Natural killer cell treated with Interleukin-12 subunit alpha and Interleukin-12 subunit beta and Interleukin-15 and Interleukin-18, amount 100 ng/mL, for 72 hours (primary cell): ENCODE measurements around the gene ZNF845. TPM values are rescaled to one million over a fixed set of nuclear protein-coding genes. Genes with fewer than 3 reads are reported as not detected.
"Not testable (repeated sequence)": the region's sequence is repeated elsewhere in the genome, so short reads cannot be mapped to it uniquely, and the experiment has no call there.

Experiments
- ATAC-seq, 2 donors: fragments of 150-1000 bp; cut with Tn5 transposase in 1 of 2; sonication (Bioruptor Pico), chemical (Tn5 transposase) in 1 of 2; 2 replicates each; pipeline ENCODE4 v1.10.0; 2021
- DNase-seq: peaks from one replicate; pipeline ENCODE4 v3.0.0; 2022; ENCODE audit warnings: low spot score
- H3K27ac Mint-ChIP-seq, 2 donors: 1 replicate in 1 of 2; 2 replicates in 1 of 2; pipeline ENCODE4 v1.8.0; 2022; ENCODE audit warnings: mixed read lengths in 2 of 2, mild to moderate bottlenecking in 1 of 2, moderate library complexity in 1 of 2
- H3K27me3 Mint-ChIP-seq, 2 donors: 1 replicate in 1 of 2; 2 replicates in 1 of 2; pipeline ENCODE4 v1.8.0; 2022; ENCODE audit warnings: mixed read lengths in 2 of 2
- H3K36me3 Mint-ChIP-seq: one replicate; pipeline ENCODE4 v1.8.0; 2022; ENCODE audit warnings: mixed read lengths
- H3K4me1 Mint-ChIP-seq, 2 donors: 1 replicate in 1 of 2; 2 replicates in 1 of 2; pipeline ENCODE4 v1.8.0; 2022; ENCODE audit warnings: low read depth in 2 of 2, mixed read lengths in 2 of 2, mild to moderate bottlenecking in 1 of 2
- H3K4me3 Mint-ChIP-seq: one replicate; pipeline ENCODE4 v1.8.0; 2022; ENCODE audit warnings: mixed read lengths
- H3K9me3 Mint-ChIP-seq: 2 replicates; pipeline ENCODE4 v1.8.0; 2022; ENCODE audit warnings: mixed read lengths
- total RNA-seq, 2 donors: library from RNA; stranded (reverse); gene quantifications; one replicate each; pipeline ENCODE4 v1.2.3, GENCODE V29; 2022

The ZNF845 gene
- total RNA-seq, 2 donors from 2014 or later = 5.5 to 7.9 TPM

DNA sequence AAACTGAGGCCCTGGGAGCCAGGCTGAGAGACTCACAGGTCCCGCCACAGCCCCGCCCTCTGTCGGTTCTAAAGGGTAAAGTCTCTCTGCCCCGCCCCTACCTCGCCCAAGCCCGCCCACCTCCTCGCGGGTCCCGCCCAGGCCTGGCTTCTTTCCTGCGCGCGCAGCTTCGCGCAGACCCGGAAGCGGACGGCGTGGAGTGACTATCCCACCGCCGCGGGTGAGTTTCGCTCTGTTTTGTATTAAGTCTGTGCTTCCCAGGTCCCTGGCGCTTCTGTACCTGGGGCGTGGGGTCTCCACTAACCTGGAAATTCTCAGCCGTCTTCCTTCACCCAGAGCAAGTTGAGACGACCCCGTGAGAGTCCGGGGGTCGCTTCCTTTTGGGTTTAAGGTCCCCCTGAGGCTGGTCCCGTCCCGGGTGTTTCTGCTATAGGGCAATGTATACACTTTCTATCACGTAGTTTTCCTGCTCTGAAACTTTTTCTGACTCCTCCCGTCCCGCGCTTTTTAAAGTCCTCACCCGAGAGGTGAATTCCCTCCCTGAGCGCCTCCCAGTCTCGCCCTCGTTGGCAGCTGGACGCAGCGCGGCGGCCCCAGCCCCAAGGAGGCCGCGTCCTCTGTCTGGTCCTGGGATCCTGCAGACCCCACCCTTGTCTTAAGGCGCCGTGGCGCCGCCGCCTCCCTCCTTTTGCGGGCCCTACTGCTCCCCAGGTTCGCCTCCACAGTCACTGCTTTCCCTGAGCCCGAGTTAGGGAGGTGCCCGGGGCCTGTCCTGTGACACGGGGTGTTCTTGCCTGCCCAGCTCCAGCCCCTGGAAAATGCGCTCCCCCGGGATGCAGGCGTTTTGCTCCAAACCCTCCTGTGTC is 61.7 kb downstream of the ZNF845 start, which contains the start of gene ZNF765:
TSS of gene ZNF765 (plus strand) at position 176 of the 866 bp plus-strand sequence. CDS start 2,867 bp downstream, outside the sequence.
- Mint-ChIP-seq H3K4me1 (peaks cover 18 to 19% of the 10 kb centered on the region in 2 donors), H3K27ac (peak within 1 kb of the TSS; percentile 87 to 88), H3K9me3 (peaks cover 4% of the 10 kb centered on the region), H3K36me3 (peaks cover 18% of the 10 kb centered on the region), H3K4me3 (peak within 1 kb of the TSS; percentile 92), H3K27me3 (no peaks in the 10 kb centered on the region)
- ATAC-seq (peak; percentile 99 to 100), DNase-seq (peak; percentile 94)

DNA sequence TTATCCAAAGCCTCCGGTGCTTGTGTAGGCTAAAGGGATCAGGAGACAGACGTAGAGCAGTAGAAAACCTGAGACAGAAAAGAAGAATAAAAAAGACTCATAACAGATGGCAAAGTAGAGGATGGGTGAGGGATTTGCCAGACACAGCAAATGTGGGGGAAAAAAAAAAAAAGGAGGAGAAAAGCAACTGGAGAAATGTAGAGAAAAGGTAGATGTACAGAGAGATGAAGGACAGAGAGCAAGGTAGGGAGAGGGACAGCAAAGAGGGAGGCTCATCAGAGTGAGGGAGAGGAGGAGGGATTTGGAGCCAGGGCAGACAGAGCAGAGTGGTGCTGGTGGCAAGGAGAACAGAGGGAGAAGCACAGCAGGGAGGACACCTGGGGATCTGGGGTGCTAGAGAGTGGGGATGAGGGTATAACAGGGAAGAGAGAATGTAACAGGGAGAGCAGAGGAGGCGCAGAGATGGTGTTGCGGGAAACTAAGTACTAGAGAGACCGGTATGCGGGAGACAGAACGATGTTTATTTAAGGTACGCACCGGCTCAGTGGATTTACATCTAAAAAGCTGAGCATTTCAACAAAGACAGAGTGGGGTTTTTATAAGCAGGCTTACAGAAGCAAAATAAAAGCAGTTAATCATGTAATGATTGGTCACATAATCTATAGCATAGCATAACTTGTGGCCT is 62.4 kb downstream of the ZNF845 start:
- ATAC-seq, H3K9me3 Mint-ChIP-seq, H3K27me3 Mint-ChIP-seq, DNase-seq: not testable (repeated sequence)
- peak overlapping the region; percentile 87 to 88 for H3K27ac Mint-ChIP-seq
- peaks cover 18 to 21% of the 10 kb centered on the region in 2 donors for H3K4me1 Mint-ChIP-seq
- H3K36me3 Mint-ChIP-seq = peaks cover 25% of the 10 kb centered on the region
- peak overlapping the region; percentile 92 for H3K4me3 Mint-ChIP-seq

DNA sequence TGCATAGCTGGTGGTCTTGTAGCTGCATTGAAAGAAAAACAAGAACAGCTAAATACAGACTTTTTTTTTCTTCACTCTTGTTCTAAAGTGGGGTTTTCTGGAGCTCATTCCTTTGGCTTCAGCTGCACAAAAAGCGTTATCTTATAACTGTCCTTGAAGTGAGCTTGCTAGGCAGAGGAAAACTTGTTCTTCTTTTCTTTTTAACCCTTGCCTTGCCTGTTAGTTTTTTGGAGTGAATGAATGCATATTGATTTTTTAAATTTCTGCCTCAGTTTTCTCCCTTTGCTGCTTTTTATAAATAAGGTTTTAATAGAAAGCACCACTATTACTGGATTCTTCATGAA is 62.9 kb downstream of the ZNF845 start:
- H3K4me3 Mint-ChIP-seq = peak overlapping the region; percentile 92
- H3K27me3 Mint-ChIP-seq = no peaks in the 10 kb centered on the region
- peaks cover 30% of the 10 kb centered on the region for H3K36me3 Mint-ChIP-seq
- no peak for ATAC-seq
- no peaks in the 10 kb centered on the region for H3K9me3 Mint-ChIP-seq
- H3K27ac Mint-ChIP-seq = peak overlapping the region; percentile 87 to 88
- H3K4me1 Mint-ChIP-seq = peaks cover 18 to 21% of the 10 kb centered on the region in 2 donors
- DNase-seq = no peak

DNA sequence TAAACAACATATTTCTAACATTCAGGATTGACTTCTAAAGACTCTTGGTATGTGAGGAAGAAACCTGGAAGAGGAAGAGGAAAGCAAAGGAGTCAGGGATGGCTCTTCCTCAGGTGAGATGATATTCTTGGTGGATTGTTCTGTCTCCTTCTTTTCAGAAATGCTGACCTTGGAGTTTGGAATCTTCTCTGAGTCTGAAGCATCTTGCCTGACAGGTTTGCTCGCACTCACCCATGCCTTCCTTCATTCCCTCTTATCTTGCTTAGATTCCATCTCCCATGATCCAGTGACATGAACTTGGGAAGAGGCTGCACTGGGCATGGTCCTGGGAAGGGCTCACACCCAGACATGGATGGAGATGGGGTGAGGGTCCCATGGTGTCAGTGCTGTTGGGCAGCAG is 64.4 kb downstream of the ZNF845 start:
- H3K4me1 Mint-ChIP-seq = peaks cover 18 to 21% of the 10 kb centered on the region in 2 donors
- not testable (repeated sequence) for DNase-seq, ATAC-seq, H3K27ac Mint-ChIP-seq, H3K4me3 Mint-ChIP-seq, H3K9me3 Mint-ChIP-seq, H3K27me3 Mint-ChIP-seq
- H3K36me3 Mint-ChIP-seq = peaks cover 41% of the 10 kb centered on the region

Other genes starting within 250 kb of the ZNF845 start
- gene ZNF160, start 230.3 kb upstream of the ZNF845 start, total RNA-seq = 10 to 100 TPM; 31.3 to 41.4 TPM
- gene ZNF415, start 200.8 kb upstream of the ZNF845 start, total RNA-seq = 1 to 10 TPM; 1.1 to 3.2 TPM
- 10 to 100 TPM in 1 of 2 donors, 1 to 10 TPM in 1; 4.6 to 12.6 TPM for gene ZNF347, start 174.7 kb upstream of the ZNF845 start, total RNA-seq
- gene ZNF665, start 140.4 kb upstream of the ZNF845 start, total RNA-seq = 1 to 10 TPM; 2.1 to 3.0 TPM
- 10 to 100 TPM in 1 of 2 donors, 1 to 10 TPM in 1; 2.2 to 11.2 TPM for gene ZNF677, start 78.9 kb upstream of the ZNF845 start, total RNA-seq
- not detected for gene VN1R2, start 75.5 kb upstream of the ZNF845 start, total RNA-seq
- gene VN1R4, start 66.0 kb upstream of the ZNF845 start, total RNA-seq = not detected
- 10 to 100 TPM; 12.3 to 18.6 TPM for gene ZNF525, start 32.0 kb downstream of the ZNF845 start, total RNA-seq
- gene ZNF765, start 61.4 kb downstream of the ZNF845 start, total RNA-seq = 10 to 100 TPM in 1 of 2 donors, 1 to 10 TPM in 1; 7.7 to 13.5 TPM
- gene ZNF761, start 98.2 kb downstream of the ZNF845 start, total RNA-seq = 10 to 100 TPM; 10.9 to 15.4 TPM
- 1 to 10 TPM; 3.9 to 6.2 TPM for gene ZNF813, start 134.0 kb downstream of the ZNF845 start, total RNA-seq
- gene ZNF331, start 204.4 kb downstream of the ZNF845 start, total RNA-seq = 10 to 100 TPM; 12.0 to 15.1 TPM